ENCODE data around the gene SLFN12L.
"Not testable (repeated sequence)": the region's sequence is repeated elsewhere in the genome, so short reads cannot be mapped to it uniquely, and the experiment has no call there.

The SLFN12L gene

GRCh38 chr17:35498448-35499178, 38.9 kb downstream of the SLFN12L start:
- in situ Hi-C loops (cut with MboI; ENCODE audit: low sequenced_read_pairs), result no loop called here

- in situ Hi-C loops (cut with MboI; ENCODE audit: low sequenced_read_pairs), result no loop called here
Measured at GRCh38 chr17:35496451-35497290, 40.8 kb downstream of the SLFN12L start.

- in situ Hi-C loops (cut with MboI; ENCODE audit: low sequenced_read_pairs), result no loop called here
Measured at GRCh38 chr17:35493040-35493439, 44.4 kb downstream of the SLFN12L start.

GRCh38 chr17:35491417-35491816, 46.1 kb downstream of the SLFN12L start:
- in situ Hi-C loops (cut with MboI; ENCODE audit: low sequenced_read_pairs), result no loop called here

- in situ Hi-C loops (cut with MboI; ENCODE audit: low sequenced_read_pairs), result no loop called here
Measured at GRCh38 chr17:35489944-35490343, 47.5 kb downstream of the SLFN12L start.

- in situ Hi-C loops (cut with MboI; ENCODE audit: low sequenced_read_pairs), result no loop called here
Measured at GRCh38 chr17:35488991-35489390, 48.5 kb downstream of the SLFN12L start.

- in situ Hi-C loops (cut with MboI; ENCODE audit: low sequenced_read_pairs), result no loop called here
Measured at GRCh38 chr17:35486920-35487732, 50.4 kb downstream of the SLFN12L start.

- in situ Hi-C loops (cut with MboI; ENCODE audit: low sequenced_read_pairs), result no loop called here
Measured at GRCh38 chr17:35479271-35479670, 58.2 kb downstream of the SLFN12L start.

- in situ Hi-C loops (cut with MboI; ENCODE audit: low sequenced_read_pairs), result no loop called here
Measured at GRCh38 chr17:35477248-35477647, 60.2 kb downstream of the SLFN12L start.

- in situ Hi-C loops (cut with MboI; ENCODE audit: low sequenced_read_pairs), result no loop called here
Measured at GRCh38 chr17:35476283-35476820, 61.1 kb downstream of the SLFN12L start.

- in situ Hi-C loops (cut with MboI; ENCODE audit: low sequenced_read_pairs), result no loop called here
Measured at GRCh38 chr17:35468475-35468874, 69.0 kb downstream of the SLFN12L start.

GRCh38 chr17:35467824-35468223, 69.7 kb downstream of the SLFN12L start:
- in situ Hi-C loops (cut with MboI; ENCODE audit: low sequenced_read_pairs), result no loop called here

- in situ Hi-C loops (cut with MboI; ENCODE audit: low sequenced_read_pairs), result no loop called here
Measured at GRCh38 chr17:35460354-35460851, 77.1 kb downstream of the SLFN12L start.

GRCh38 chr17:35454035-35454434, 83.4 kb downstream of the SLFN12L start:
- in situ Hi-C loops (cut with MboI; ENCODE audit: low sequenced_read_pairs), result not testable (repeated sequence)

- in situ Hi-C loops (cut with MboI; ENCODE audit: low sequenced_read_pairs), result no loop called here
Measured at GRCh38 chr17:35453171-35453570, 84.3 kb downstream of the SLFN12L start.

- in situ Hi-C loops (cut with MboI; ENCODE audit: low sequenced_read_pairs), result no loop called here
Measured at GRCh38 chr17:35449371-35449931, 88.0 kb downstream of the SLFN12L start.

- in situ Hi-C loops (cut with MboI; ENCODE audit: low sequenced_read_pairs), result no loop called here
Measured at GRCh38 chr17:35448899-35449227, 88.6 kb downstream of the SLFN12L start.

GRCh38 chr17:35448214-35448898, 89.1 kb downstream of the SLFN12L start, which contains the start of gene SLFN13:
SLFN13 (minus strand) TSS chr17:35448766; CDS start chr17:35445680, 3,086 bp downstream.
- in situ Hi-C loops (cut with MboI; ENCODE audit: low sequenced_read_pairs), result no loop called here

- in situ Hi-C loops (cut with MboI; ENCODE audit: low sequenced_read_pairs), result no loop called here
Measured at GRCh38 chr17:35447499-35447898, 90.0 kb downstream of the SLFN12L start.

GRCh38 chr17:35438433-35438832, 99.0 kb downstream of the SLFN12L start:
- in situ Hi-C loops (cut with MboI; ENCODE audit: low sequenced_read_pairs), result no loop called here

Data from hTERT RPE-1 (cell line).